Mesenchymal stem cell (in vitro differentiated cells and primary cell): ENCODE data around the gene NR2F6.
"Not testable (repeated sequence)": the region's sequence is repeated elsewhere in the genome, so short reads cannot be mapped to it uniquely, and the experiment has no call there.

Experiments
- DNase-seq: peaks from one replicate; pipeline ENCODE4 v3.0.0-alpha.2; 2013
- H2AFZ ChIP-seq: one replicate; pipeline ENCODE4 v1.6.1; 2013; ENCODE audit warnings: low read depth, mild to moderate bottlenecking, control low read depth, inconsistent platforms, low read length, moderate library complexity
- H2AK5ac ChIP-seq: 2 replicates; pipeline ENCODE4 v1.6.1; 2013; ENCODE audit warnings: low read length, moderate library complexity, mild to moderate bottlenecking, inconsistent platforms; ENCODE audit not compliant: severe bottlenecking
- H2BK120ac ChIP-seq: one replicate; pipeline ENCODE4 v1.6.1; 2013; ENCODE audit warnings: low read depth, mild to moderate bottlenecking, inconsistent platforms, low read length, moderate library complexity
- H2BK12ac ChIP-seq, 2 experiments: one replicate each; pipeline ENCODE4 v1.6.1; 2013; ENCODE audit warnings: inconsistent platforms in 2 of 2, low read length in 2 of 2, mild to moderate bottlenecking in 2 of 2, moderate library complexity in 2 of 2, control low read depth in 1 of 2
- H2BK15ac ChIP-seq: one replicate; pipeline ENCODE4 v1.6.1; 2013; ENCODE audit warnings: mild to moderate bottlenecking, low read depth, inconsistent platforms; ENCODE audit not compliant: poor library complexity, severe bottlenecking
- H2BK5ac ChIP-seq: 2 replicates; pipeline ENCODE4 v1.6.1; 2013; ENCODE audit warnings: low read depth, mild to moderate bottlenecking, low read length, control low read depth, inconsistent platforms; ENCODE audit not compliant: poor library complexity, severe bottlenecking
- H3K14ac ChIP-seq, 2 experiments: one replicate each; pipeline ENCODE4 v1.6.1; 2013; ENCODE audit warnings: inconsistent platforms in 2 of 2, low read length in 2 of 2, control low read depth in 1 of 2, mild to moderate bottlenecking in 1 of 2, moderate library complexity in 1 of 2
- H3K18ac ChIP-seq, 2 experiments: one replicate each; pipeline ENCODE4 v1.6.1; 2013; ENCODE audit warnings: inconsistent platforms in 2 of 2, low read length in 2 of 2, control low read depth in 1 of 2, low read depth in 1 of 2, mild to moderate bottlenecking in 1 of 2
- H3K23ac ChIP-seq, 2 experiments: one replicate each; pipeline ENCODE4 v1.6.1; 2013; ENCODE audit warnings: inconsistent platforms in 2 of 2, low read length in 2 of 2, mild to moderate bottlenecking in 2 of 2, moderate library complexity in 2 of 2, control low read depth in 1 of 2
- H3K27ac ChIP-seq: 2 replicates; pipeline ENCODE4 v1.5.1; 2013; ENCODE audit warnings: mild to moderate bottlenecking, moderate library complexity, low read length, control low read depth, inconsistent platforms; ENCODE audit not compliant: poor library complexity, severe bottlenecking
- H3K27me3 ChIP-seq, 2 experiments: 2 replicates each; pipeline versions ENCODE4 v1.6.1 to v1.7.0; 2013; ENCODE audit warnings: low read length in 2 of 2, mild to moderate bottlenecking in 2 of 2, moderate library complexity in 2 of 2, control low read depth in 1 of 2, inconsistent platforms in 1 of 2; ENCODE audit not compliant: control insufficient read depth in 1 of 2, insufficient read depth in 1 of 2
- H3K36me3 ChIP-seq, 2 experiments: 2 replicates each; pipeline versions ENCODE4 v1.6.1 to v1.7.0; 2013; ENCODE audit warnings: low read length in 2 of 2, control low read depth in 1 of 2, inconsistent platforms in 1 of 2, low read depth in 1 of 2, mild to moderate bottlenecking in 1 of 2; ENCODE audit not compliant: insufficient read depth in 2 of 2, control insufficient read depth in 1 of 2
- H3K4ac ChIP-seq, 2 experiments: one replicate each; pipeline ENCODE4 v1.6.1; 2013; ENCODE audit warnings: inconsistent platforms in 2 of 2, low read length in 2 of 2, mild to moderate bottlenecking in 2 of 2, moderate library complexity in 2 of 2, control low read depth in 1 of 2, low read depth in 1 of 2
- H3K4me1 ChIP-seq: 2 replicates; pipeline ENCODE4 v1.6.1; 2013; ENCODE audit warnings: low read depth, low read length, control low read depth; ENCODE audit not compliant: control insufficient read depth, insufficient read depth
- H3K4me2 ChIP-seq: 2 replicates; pipeline ENCODE4 v1.6.1; 2013; ENCODE audit warnings: low read length, mild to moderate bottlenecking, inconsistent platforms; ENCODE audit not compliant: poor library complexity, severe bottlenecking
- H3K4me3 ChIP-seq, 2 experiments: 2 replicates each; pipeline versions ENCODE4 v1.5.1 to v1.7.0; 2013; ENCODE audit warnings: low read length in 2 of 2, mild to moderate bottlenecking in 2 of 2, control low read depth in 1 of 2, low read depth in 1 of 2; ENCODE audit not compliant: insufficient read depth in 1 of 2
- H3K79me1 ChIP-seq: replicated peaks from 2 replicates; pipeline ENCODE4 v1.6.1; 2013; ENCODE audit warnings: mild to moderate bottlenecking, control low read depth, low read length, inconsistent platforms; ENCODE audit not compliant: poor library complexity, severe bottlenecking
- H3K9ac ChIP-seq: 2 replicates; pipeline ENCODE4 v1.7.0; 2013; ENCODE audit warnings: mild to moderate bottlenecking, low read length, moderate library complexity
- H3K9me3 ChIP-seq: 2 replicates; pipeline ENCODE4 v1.7.0; 2013; ENCODE audit warnings: mild to moderate bottlenecking, low read length; ENCODE audit not compliant: control insufficient read depth
- H4K8ac ChIP-seq: one replicate; pipeline ENCODE4 v1.6.1; 2013; ENCODE audit warnings: inconsistent platforms, mild to moderate bottlenecking, low read length, moderate library complexity
- H4K91ac ChIP-seq: one replicate; pipeline ENCODE4 v1.6.1; 2013; ENCODE audit warnings: mild to moderate bottlenecking, low read length, inconsistent platforms
- WGBS: methylation state at CpG from one replicate; pipeline ENCODE4 v1.1.7; 2013; ENCODE audit warnings: mixed read lengths; 5-methylcytosine and 5-hydroxymethylcytosine counted together

The NR2F6 gene

DNA sequence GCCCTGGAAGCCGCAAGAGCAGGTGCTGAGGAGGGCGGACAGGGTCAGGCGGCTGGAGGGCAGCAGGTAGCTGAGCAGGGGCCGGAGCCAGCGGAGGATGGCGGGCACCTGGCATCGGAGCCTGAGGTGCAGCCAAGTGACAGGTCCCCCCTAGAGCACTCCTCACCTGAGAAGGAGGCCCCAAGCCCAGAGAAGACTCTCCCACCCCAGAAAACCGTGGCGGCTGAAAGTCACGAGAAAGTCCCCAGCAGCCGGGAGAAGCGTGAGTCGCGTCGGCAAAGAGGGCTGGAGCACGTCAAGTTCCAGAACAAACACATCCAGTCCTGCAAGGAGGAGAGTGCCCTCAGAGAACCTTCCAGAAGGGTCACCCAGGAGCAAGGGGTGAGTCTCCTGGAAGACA lies 51.1 kb downstream of the NR2F6 start:
- Histone ChIP-seq H3K79me1 (peaks cover 25% of the 10 kb centered on the region), H3K36me3 (peaks cover 77 to 85% of the 10 kb centered on the region in 2 experiments), H3K27me3 (no peaks in the 10 kb centered on the region), H4K91ac (no peak overlapping the region), H3K4ac (no peak overlapping the region), H3K4me1 (no peaks in the 10 kb centered on the region), H4K8ac (no peak overlapping the region), H3K9me3 (no peaks in the 10 kb centered on the region), H3K4me2 (no peak overlapping the region), H2BK15ac (no peak overlapping the region), H3K18ac (no peak overlapping the region), H2BK12ac (no peak overlapping the region), H3K9ac (no peak overlapping the region), H2BK5ac (no peak overlapping the region), H2BK120ac (no peak overlapping the region), H3K14ac (no peak overlapping the region), H2AK5ac (no peak overlapping the region), H2AFZ (no peak overlapping the region), H3K23ac (no peak overlapping the region), H3K4me3 (no peak overlapping the region), H3K27ac (no peak overlapping the region)
- 96% methylated on average over 16 of the region's 16 CpGs for WGBS
- no peak for DNase-seq

- no peak overlapping the region for H3K27ac ChIP-seq
- H3K18ac ChIP-seq: no peak overlapping the region
- H3K14ac ChIP-seq: no peak overlapping the region
- no peak overlapping the region for H4K91ac ChIP-seq
- WGBS: 98% methylated on average over 26 of the region's 26 CpGs
- H3K9ac ChIP-seq: no peak overlapping the region
- DNase-seq: no peak
- no peak overlapping the region for H2AK5ac ChIP-seq
- H3K9me3 ChIP-seq: no peaks in the 10 kb centered on the region
- no peak overlapping the region for H3K4ac ChIP-seq
- no peak overlapping the region for H4K8ac ChIP-seq
- no peaks in the 10 kb centered on the region for H3K27me3 ChIP-seq
- no peak overlapping the region for H2BK120ac ChIP-seq
- H2BK5ac ChIP-seq: no peak overlapping the region
- no peak overlapping the region for H2BK15ac ChIP-seq
- no peak overlapping the region for H3K4me3 ChIP-seq
- H2AFZ ChIP-seq: no peak overlapping the region
- peaks cover 26% of the 10 kb centered on the region for H3K79me1 ChIP-seq
- no peak overlapping the region for H2BK12ac ChIP-seq
- H3K4me2 ChIP-seq: no peak overlapping the region
- no peaks in the 10 kb centered on the region for H3K4me1 ChIP-seq
- H3K36me3 ChIP-seq: peaks cover 81 to 87% of the 10 kb centered on the region in 2 experiments
- H3K23ac ChIP-seq: no peak overlapping the region
Measured at GRCh38 chr19:17192751-17193150, 53.0 kb downstream of the NR2F6 start.

GRCh38 chr19:17191736-17192135 lies 54.0 kb downstream of the NR2F6 start:
- not testable (repeated sequence) for H3K18ac ChIP-seq, H3K4me3 ChIP-seq, H2AFZ ChIP-seq, H4K8ac ChIP-seq, H3K4me1 ChIP-seq, H3K4me2 ChIP-seq, H3K27me3 ChIP-seq, H2BK12ac ChIP-seq, H4K91ac ChIP-seq, H2BK15ac ChIP-seq, H3K23ac ChIP-seq, H3K14ac ChIP-seq, H3K27ac ChIP-seq, DNase-seq, H2AK5ac ChIP-seq, H3K9ac ChIP-seq, H3K9me3 ChIP-seq, H2BK120ac ChIP-seq, H3K4ac ChIP-seq, H2BK5ac ChIP-seq
- H3K36me3 ChIP-seq: peaks cover 86 to 89% of the 10 kb centered on the region in 2 experiments
- 87% methylated on average over 6 of the region's 6 CpGs for WGBS
- peaks cover 29% of the 10 kb centered on the region for H3K79me1 ChIP-seq

DNA sequence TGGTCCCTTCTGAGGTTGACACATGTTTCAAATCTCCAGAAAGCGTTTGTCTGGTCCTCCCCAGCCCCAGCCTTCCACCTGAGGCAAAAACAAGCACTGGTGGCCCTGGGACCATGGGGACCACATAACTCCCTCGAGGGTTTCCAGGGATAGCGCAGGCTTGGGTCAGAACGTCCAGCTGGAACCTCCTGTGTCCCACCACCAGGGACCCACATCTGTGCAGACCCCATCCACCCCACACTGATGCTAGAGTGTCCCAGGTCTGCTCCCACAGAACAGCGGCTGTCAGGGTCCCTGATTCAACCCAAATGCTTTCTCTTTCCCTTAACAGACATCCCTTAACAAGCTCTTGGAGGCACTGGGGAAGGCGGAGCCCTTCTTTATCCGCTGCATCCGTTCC lies 60.1 kb downstream of the NR2F6 start:
- Histone ChIP-seq H3K9ac (no peak overlapping the region), H2AFZ (no peak overlapping the region), H3K4me1 (no peaks in the 10 kb centered on the region), H3K27ac (no peak overlapping the region), H2AK5ac (no peak overlapping the region), H3K23ac (no peak overlapping the region), H3K14ac (no peak overlapping the region), H2BK15ac (no peak overlapping the region), H3K4me2 (no peak overlapping the region), H3K4ac (no peak overlapping the region), H3K4me3 (no peak overlapping the region), H3K27me3 (no peaks in the 10 kb centered on the region), H2BK12ac (no peak overlapping the region), H3K36me3 (peaks cover 87 to 88% of the 10 kb centered on the region in 2 experiments), H3K18ac (no peak overlapping the region), H4K91ac (no peak overlapping the region), H2BK120ac (no peak overlapping the region), H2BK5ac (no peak overlapping the region), H3K79me1 (peaks cover 12% of the 10 kb centered on the region), H4K8ac (no peak overlapping the region), H3K9me3 (no peaks in the 10 kb centered on the region)
- 90% methylated on average over 8 of the region's 8 CpGs for WGBS
- no peak for DNase-seq
